HG02885 (cell line): Measurements from ENCODE around the gene GPC6.
"Not testable (repeated sequence)": the region's sequence is repeated elsewhere in the genome, so short reads cannot be mapped to it uniquely, and the experiment has no call there.

Experiments used
- ATAC-seq: cut with Tn5 transposase; IDR thresholded peaks from one replicate; pipeline ENCODE4 v1.9.1; 2021; ENCODE audit warnings: mild to moderate bottlenecking; ENCODE audit not compliant: unreplicated experiment, poor library complexity

Gene GPC6

GRCh38 chr13:94342436-94343242 lies 1116.0 kb downstream of the GPC6 start:
- no peak for ATAC-seq

DNA sequence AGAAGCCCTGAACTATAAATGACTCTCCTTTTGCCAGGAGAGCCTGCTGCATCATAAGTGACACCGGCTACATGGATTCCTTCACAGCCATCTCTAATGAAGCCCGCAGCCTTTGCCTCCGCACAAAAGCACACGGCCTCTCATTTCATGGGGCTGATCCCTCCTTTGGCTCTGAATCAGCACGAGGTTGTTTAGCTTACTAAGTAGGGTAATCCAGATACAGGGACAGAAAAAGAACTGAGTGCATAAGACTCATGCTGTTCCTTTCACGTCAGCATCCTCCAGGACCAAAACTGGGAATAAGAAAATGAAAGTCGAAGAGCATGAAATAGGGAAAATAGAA lies 1116.6 kb downstream of the GPC6 start:
- ATAC-seq, result no peak

GRCh38 chr13:94343687-94344086 lies 1117.1 kb downstream of the GPC6 start:
- ATAC-seq, result not testable (repeated sequence)

DNA sequence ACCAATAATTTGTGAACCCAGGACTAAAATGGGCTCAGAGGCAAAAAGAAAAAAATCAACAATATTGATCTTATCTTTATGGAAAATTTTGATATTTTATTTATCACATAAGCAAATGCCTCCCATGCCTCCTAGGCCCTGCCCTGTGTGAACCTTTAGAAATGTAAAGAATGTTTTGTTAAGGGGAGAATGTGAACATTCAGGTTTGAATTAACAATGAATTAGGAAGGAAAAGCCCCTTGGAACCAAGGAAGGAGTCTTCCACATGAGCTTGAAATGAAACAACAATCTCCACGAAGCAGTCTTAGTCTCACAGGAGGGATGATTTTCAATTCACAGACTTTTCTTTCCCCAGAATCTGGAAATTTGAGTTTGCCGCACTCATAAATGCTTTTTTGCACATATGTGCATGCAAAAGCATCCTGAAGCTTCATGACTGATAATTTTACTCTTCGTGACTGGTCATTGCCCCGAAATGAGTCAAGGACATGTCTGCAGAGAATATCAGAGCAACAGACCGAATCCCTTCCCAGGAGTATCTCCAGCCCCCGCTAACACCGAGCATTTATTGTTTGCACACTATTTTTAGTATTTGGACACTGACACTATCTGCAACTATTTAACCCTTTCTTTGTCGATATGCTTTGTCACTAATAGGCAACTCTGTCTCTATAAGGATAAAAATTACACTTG lies 1117.7 kb downstream of the GPC6 start:
- ATAC-seq, result peak; percentile 58

GRCh38 chr13:94345374-94346195 lies 1119.0 kb downstream of the GPC6 start:
- ATAC-seq, result no peak

DNA sequence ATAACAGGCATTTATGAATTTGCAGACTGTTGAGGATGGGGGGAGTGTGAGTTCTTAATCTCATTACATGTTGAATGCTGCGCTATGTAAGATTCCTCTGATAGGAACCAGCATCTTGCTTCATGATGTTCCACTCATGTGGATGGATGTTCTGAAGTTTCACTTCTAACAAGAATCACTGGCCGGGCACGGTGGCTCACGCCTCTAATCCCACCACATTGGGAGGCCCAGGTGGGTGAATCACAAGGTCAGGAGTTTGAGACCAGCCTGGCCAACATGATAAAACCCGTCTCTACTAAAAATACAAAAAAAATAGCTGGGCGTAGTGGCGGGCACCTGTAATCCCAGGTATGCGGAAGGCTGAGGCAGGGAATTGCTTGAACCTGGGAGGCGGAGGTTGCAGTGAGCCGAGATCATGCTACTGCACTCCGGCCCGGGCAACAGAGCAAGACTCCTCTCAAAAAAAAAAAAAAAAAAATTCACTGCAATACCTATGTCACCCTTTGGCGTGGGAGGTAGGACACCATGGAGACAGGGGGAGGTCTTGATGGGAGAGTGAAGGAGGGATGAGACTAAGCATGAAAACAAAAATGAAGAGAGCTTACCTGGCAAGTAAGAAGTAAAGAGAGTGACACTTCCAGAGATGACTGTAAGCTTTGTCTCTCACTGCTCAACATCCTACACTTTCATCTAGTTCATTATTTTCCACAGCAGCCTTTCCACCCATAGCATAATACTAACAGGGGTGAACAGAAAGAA lies 1119.8 kb downstream of the GPC6 start:
- no peak for ATAC-seq

DNA sequence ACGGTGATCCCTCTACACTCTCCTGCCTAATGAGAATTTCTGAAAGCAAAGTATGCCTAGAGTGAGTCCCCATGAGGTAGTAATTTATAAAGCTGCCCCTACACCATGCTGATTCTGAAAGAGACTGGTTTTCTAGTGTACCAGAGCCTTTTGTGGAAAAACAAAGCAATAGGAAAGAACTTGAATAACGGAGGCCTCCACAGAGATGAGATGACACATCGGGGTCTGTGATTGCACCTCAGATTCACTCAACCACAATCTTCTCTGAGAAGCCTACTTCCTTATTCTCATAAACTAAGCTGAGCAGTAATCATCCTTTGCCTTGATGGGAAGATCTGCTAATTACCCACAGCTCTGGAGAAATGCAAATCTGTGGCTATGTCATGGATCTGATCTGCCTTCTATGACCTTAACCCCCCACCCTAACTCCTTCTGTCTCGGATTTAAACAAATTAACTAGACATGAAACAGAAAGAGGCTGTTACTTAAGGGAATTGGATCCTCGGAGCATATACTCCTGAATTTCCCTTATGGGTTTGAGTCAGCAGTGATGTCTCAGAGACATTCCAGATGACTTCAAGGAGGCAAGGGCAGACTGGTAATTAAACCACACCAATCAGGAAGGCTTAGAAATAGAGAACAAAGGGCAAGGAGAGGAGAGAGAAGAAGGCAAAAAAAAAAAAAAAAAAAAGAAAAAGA lies 1124.8 kb downstream of the GPC6 start:
- ATAC-seq, result peak; percentile 61

DNA sequence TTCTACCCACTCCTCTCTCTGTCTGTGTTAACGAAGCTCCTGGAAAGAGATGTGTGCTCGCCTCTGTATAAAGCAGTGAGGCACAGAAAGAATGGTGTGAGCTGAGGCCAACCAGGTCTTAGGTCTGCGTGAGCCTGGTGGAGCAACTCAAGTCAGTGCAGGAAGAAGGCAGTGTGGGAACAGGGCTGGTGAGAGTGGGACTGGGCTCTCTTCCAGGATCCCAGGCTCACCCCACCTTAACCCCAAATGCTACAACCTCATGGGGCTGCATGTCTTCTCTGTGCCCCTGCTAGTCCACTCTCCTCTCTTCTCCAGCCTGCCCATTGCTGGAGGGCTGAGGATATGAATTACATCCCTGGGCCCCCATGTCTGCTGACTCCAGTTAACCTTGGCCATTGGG lies 1125.5 kb downstream of the GPC6 start:
- ATAC-seq, result no peak

DNA sequence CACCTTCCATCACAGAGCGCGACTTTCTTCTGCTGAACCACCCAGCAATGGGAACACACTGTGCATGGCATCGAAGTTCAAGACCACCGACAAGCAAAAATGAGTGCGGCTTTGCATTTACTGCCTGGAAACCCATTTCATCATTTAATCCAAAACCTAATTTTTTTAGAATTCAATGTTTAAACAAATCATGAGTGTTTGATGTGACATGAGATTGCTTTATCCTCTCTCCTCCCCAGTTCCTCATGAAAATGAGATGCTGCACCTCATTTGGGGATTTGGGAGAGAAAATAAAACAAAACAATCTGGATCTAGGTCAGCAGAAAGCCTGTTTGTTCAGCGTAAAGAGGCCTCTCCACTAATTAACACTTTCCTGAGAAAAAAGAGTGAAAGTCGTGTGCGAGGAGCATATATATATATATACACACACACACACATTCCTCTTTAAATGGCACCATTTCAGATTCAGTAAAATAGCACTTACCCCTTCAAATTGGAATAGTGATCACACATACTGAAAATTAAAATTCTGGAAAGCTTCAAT lies 1126.6 kb downstream of the GPC6 start:
- ATAC-seq, result no peak

DNA sequence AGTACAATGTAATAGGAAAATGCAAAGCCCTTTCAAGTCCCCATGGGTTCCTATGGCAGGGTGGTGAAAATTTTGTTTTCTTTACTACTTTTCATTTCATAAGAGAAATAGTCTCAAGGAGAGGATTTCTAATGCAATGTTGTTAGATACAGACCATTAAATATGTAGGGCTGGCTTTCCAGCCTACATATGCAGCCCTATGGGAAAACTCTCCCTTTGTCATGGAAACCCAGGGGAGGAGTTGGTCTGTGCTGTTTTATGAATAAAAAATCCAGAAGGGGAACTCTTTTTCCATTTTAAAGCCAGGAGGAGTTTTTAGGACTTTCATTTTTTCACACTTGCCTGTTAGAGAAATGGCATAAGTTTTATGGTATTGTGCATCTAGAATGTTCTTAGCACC lies 1133.3 kb downstream of the GPC6 start:
- ATAC-seq, result no peak

DNA sequence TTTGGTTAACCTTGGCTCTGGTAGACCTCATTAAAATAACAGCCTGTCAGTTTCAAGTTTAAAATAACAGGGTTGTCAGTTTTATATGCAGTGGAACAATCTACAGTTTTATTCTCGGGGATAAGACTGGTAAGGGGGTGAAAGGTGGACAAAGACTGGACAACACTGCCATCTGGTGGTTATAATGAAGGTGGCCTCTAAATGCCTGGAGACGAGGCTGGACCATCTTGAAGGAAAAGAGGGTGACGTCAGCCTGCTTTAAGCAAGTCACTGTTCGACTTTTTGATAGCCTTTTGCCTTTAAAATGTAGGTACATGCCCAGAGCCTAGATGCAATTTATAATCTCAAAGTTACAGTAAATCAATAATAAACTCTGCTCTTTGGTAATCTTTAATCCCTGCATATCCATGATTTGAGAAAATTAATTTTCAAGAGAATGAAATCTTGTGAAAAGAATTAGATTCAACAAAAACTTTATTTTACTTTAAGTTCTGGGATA lies 1135.9 kb downstream of the GPC6 start:
- peak; percentile 100 for ATAC-seq

DNA sequence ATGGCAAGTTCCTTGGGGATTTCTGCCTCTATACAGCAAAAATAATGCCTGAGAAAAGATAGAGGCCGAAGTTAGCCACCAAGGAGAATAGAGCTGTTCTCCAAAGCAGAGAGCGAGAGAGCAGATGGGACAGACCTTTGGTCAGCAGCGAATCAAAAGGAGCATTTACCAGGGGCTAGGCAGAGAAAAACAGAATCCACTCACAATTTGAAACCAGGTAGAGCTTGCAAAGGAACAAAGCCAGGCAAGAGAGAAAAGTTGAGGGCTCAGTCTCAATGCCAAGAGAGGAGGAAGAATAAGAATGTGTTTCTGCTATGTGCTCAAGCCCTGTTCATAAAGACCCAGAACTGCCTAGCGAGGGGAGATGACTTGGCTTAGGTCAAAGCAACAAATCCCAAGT lies 1140.1 kb downstream of the GPC6 start:
- ATAC-seq, result no peak

DNA sequence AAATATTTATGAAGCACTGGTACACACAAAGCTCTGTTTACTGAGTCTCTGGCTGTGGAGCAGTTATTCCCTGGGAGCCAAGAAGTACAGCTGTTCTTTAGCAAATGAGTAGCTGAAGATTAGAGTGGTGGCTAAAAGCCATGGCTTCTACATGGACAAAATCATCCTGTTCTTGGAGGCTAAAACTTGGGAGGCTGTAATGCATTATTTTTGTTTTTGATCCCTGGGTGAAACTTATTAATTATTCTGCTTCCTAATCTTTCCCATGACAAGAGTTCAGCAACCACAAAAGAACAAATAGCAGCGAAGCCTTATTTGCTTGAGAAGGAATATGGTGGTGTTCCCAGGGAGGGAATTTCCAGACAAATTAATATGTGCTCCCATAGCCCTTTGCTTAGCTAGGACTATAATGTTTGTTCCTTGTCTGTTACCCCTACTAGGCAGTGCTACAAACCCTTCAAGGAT lies 1143.4 kb downstream of the GPC6 start:
- no peak for ATAC-seq

- ATAC-seq, result no peak
These were observed 1145.2 kb downstream of the GPC6 start for GRCh38 chr13:94371855-94372254.

GRCh38 chr13:94382517-94382916 lies 1155.9 kb downstream of the GPC6 start:
- ATAC-seq, result no peak

GRCh38 chr13:94382960-94383359 lies 1156.4 kb downstream of the GPC6 start:
- ATAC-seq, result no peak

DNA sequence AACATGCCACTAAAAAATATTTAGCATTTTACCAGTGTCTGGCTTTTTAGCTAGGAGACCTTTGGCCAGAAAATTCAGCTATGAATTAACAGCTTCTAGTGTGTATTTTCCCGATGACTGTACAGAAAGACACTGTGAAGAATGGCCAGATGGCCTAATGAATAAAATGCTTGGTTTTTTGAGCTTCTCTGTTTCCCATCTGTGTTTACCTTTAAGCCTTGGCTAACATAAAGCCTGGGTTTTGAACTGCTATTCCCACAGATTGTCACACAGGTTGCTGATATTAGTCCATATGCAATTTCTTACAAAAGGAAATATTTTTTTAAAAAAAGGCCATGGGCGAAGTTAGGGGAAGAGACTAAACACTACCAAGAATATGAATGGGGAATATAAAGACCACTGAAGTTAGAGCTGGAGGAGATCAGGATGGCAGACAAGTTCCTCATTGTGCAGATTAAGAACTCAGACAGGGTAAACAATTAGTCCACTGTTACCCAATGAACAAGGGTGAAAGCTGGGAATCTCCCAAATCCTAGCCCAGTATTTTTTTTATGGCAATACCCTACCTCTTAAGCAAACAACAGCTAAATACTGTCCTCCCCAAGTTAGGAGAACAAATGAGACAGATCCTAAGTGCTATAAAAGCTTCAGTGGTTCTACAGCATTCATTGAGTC lies 1157.8 kb downstream of the GPC6 start:
- ATAC-seq, result no peak

DNA sequence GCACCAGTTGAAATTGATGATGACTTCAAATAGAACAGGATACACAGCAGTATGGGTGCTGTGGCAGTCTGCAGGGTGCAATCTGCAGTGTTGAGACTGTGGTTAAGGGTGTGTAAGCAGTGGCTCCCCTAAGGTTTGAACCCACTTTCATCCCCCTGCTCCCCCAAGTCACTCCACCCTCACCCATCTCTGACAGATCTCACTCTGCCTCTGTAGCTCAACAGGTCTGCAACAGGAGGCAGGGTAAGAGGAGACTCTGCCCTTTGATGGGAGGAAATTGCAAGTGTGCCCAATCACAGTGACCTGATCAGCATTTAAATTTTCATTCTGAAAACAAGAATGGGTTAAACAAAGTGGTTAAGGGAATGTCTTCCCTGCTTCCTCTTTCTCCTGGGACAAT lies 1160.4 kb downstream of the GPC6 start:
- ATAC-seq, result no peak
